Mammary epithelial cell (primary cell): ENCODE data around the gene IL22.

Experiments used
- EZH2 ChIP-seq: IDR thresholded peaks from 2 replicates; pipeline ENCODE4 v1.6.1; 2012; ENCODE audit warnings: low read length, inconsistent platforms, borderline replicate concordance
- TF ChIP-seq, protein P1 (sequence below), 2 donors: IDR thresholded peaks in 1 of 2; conservative IDR thresholded peaks in 1 of 2; 2 replicates each; pipeline ENCODE4 v1.5.1; 2011 to 2012; ENCODE audit warnings: inconsistent platforms in 2 of 2, low read length in 2 of 2, mild to moderate bottlenecking in 2 of 2, control low read depth in 1 of 2, low read depth in 1 of 2; ENCODE audit not compliant: insufficient read depth in 1 of 2; ENCODE audit errors: extremely low read depth in 1 of 2

DNA sequence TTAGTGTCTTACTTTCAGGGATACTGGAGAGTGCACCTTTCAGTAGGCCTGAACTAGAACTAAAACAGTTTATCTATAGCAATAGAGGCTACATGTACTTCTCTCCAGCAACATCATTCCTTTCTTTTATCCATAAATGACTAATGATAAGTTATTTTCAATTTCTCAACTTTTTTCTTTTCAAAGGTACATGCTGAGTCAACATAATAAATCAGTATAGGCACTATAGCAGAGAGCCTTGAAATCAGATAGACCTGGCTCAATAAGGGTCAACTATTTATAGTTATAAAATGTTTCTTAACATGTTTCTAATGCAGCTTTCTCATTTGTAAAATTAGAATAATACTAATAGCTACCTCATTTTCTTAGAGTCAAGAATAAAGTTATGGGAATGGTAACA lies 5.6 kb downstream of the IL22 start:
- TF ChIP-seq, protein P1, sequence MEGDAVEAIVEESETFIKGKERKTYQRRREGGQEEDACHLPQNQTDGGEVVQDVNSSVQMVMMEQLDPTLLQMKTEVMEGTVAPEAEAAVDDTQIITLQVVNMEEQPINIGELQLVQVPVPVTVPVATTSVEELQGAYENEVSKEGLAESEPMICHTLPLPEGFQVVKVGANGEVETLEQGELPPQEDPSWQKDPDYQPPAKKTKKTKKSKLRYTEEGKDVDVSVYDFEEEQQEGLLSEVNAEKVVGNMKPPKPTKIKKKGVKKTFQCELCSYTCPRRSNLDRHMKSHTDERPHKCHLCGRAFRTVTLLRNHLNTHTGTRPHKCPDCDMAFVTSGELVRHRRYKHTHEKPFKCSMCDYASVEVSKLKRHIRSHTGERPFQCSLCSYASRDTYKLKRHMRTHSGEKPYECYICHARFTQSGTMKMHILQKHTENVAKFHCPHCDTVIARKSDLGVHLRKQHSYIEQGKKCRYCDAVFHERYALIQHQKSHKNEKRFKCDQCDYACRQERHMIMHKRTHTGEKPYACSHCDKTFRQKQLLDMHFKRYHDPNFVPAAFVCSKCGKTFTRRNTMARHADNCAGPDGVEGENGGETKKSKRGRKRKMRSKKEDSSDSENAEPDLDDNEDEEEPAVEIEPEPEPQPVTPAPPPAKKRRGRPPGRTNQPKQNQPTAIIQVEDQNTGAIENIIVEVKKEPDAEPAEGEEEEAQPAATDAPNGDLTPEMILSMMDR (conservative IDR thresholded peaks at IDR 0.05 in 1 of 2, IDR thresholded peaks at IDR 0.05 in 1 of 2; ENCODE audit: extremely low read depth in 1 of 2, insufficient read depth in 1 of 2, low read depth in 1 of 2, low read length in 2 of 2): no peak
- TF ChIP-seq EZH2: no peak
